Measurements from ENCODE around the gene ACP3. TPM values are rescaled to one million over a fixed set of nuclear protein-coding genes. Genes with fewer than 3 reads are reported as not detected.
"Not testable (repeated sequence)": the region's sequence is repeated elsewhere in the genome, so short reads cannot be mapped to it uniquely, and the experiment has no call there.

The ACP3 gene
- polyA plus RNA-seq, 2 donors, result 22.5 to 48.4 TPM

DNA sequence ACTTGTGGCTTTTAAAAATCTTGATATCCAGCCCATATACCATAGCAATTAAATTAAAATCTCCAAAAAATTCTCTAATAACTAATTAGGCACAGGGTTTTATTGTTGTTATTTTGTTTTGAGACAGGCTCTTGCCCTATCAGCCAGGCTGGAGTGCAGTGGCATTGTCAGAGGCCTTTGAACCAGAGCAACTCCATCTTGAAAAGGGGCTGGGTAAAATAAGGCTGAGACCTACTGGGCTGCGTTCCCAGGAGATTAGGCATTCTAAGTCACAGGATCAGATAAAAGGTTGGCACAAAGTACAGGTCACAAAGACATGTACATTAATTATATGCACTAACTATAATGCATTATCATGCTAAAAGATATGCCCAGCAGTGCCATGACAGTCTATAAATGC lies 31.2 kb upstream of the ACP3 start:
- H3K27me3 ChIP-seq (ENCODE audit: control insufficient read depth in 1 of 2, insufficient read depth in 2 of 2, low read length in 2 of 2), result no peaks in the 10 kb centered on the region
- no peak overlapping the region for H3K4me3 ChIP-seq (ENCODE audit: low read depth in 1 of 2, low read length in 2 of 2)
- peaks cover 0 to 2% of the 10 kb centered on the region in 2 donors for H3K4me1 ChIP-seq (ENCODE audit: control insufficient read depth in 2 of 2, insufficient read depth in 2 of 2, low read length in 1 of 2)
- no peak overlapping the region for H3K27ac ChIP-seq (ENCODE audit: low read depth in 2 of 2, low read length in 1 of 2)
- no peaks in the 10 kb centered on the region for H3K36me3 ChIP-seq (ENCODE audit: control insufficient read depth in 2 of 2, insufficient read depth in 2 of 2, low read length in 1 of 2)
- 53 to 55% methylated on average over 1 of the region's 1 CpG for WGBS, 2 donors
- H3K9me3 ChIP-seq (ENCODE audit: control insufficient read depth in 2 of 2, insufficient read depth in 1 of 2, low read depth in 1 of 2, low read length in 1 of 2), result no peaks in the 10 kb centered on the region

DNA sequence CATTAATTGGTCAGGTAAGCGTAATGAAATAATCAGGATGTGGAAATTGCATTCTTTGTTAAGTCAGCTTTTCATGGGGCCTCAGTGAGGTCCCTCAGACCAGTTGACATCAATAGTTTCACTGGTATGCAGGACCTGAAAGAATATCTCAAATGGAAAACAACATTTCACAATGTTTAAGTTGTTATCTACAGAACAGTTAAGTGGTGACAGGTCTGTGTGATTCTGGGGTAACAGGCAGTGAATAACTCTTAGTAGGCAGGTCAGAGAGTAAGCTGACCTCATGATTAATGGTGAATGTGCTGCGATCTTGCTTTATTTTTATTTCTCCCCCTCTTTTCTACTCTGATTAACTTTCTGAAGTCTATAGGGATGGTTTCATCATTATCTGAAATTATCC lies 28.9 kb upstream of the ACP3 start:
- H3K27ac ChIP-seq (ENCODE audit: low read depth in 2 of 2, low read length in 1 of 2), result no peak overlapping the region
- WGBS, 2 donors, result 74 to 79% methylated on average over 2 of the region's 2 CpGs
- no peak overlapping the region for H3K4me3 ChIP-seq (ENCODE audit: low read depth in 1 of 2, low read length in 2 of 2)
- peaks cover 0 to 2% of the 10 kb centered on the region in 2 donors for H3K4me1 ChIP-seq (ENCODE audit: control insufficient read depth in 2 of 2, insufficient read depth in 2 of 2, low read length in 1 of 2)
- H3K36me3 ChIP-seq (ENCODE audit: control insufficient read depth in 2 of 2, insufficient read depth in 2 of 2, low read length in 1 of 2), result no peaks in the 10 kb centered on the region
- H3K27me3 ChIP-seq (ENCODE audit: control insufficient read depth in 1 of 2, insufficient read depth in 2 of 2, low read length in 2 of 2), result no peaks in the 10 kb centered on the region
- no peaks in the 10 kb centered on the region for H3K9me3 ChIP-seq (ENCODE audit: control insufficient read depth in 2 of 2, insufficient read depth in 1 of 2, low read depth in 1 of 2, low read length in 1 of 2)

GRCh38 chr3:132289316-132289715 lies 27.9 kb upstream of the ACP3 start:
- Histone ChIP-seq H3K27ac (ENCODE audit: low read depth in 2 of 2, low read length in 1 of 2) (no peak overlapping the region), H3K4me1 (ENCODE audit: control insufficient read depth in 2 of 2, insufficient read depth in 2 of 2, low read length in 1 of 2) (peaks cover 0 to 2% of the 10 kb centered on the region in 2 donors), H3K36me3 (ENCODE audit: control insufficient read depth in 2 of 2, insufficient read depth in 2 of 2, low read length in 1 of 2) (no peaks in the 10 kb centered on the region), H3K4me3 (ENCODE audit: low read depth in 1 of 2, low read length in 2 of 2) (no peak overlapping the region), H3K9me3 (ENCODE audit: control insufficient read depth in 2 of 2, insufficient read depth in 1 of 2, low read depth in 1 of 2, low read length in 1 of 2) (no peaks in the 10 kb centered on the region), H3K27me3 (ENCODE audit: control insufficient read depth in 1 of 2, insufficient read depth in 2 of 2, low read length in 2 of 2) (no peaks in the 10 kb centered on the region)
- WGBS, 2 donors, result 95% methylated on average over 1 of the region's 1 CpG

GRCh38 chr3:132290833-132291232 lies 26.4 kb upstream of the ACP3 start:
- no peak overlapping the region for H3K27ac ChIP-seq (ENCODE audit: low read depth in 2 of 2, low read length in 1 of 2)
- WGBS, 2 donors, result 45 to 48% methylated on average over 3 of the region's 3 CpGs

GRCh38 chr3:132292042-132292441 lies 25.2 kb upstream of the ACP3 start:
- H3K36me3 ChIP-seq (ENCODE audit: control insufficient read depth in 2 of 2, insufficient read depth in 2 of 2, low read length in 1 of 2), result no peaks in the 10 kb centered on the region

More at GRCh38 chr3:132290833-132291232, 26.4 kb upstream of the ACP3 start:
- no peaks in the 10 kb centered on the region for H3K9me3 ChIP-seq (ENCODE audit: control insufficient read depth in 2 of 2, insufficient read depth in 1 of 2, low read depth in 1 of 2, low read length in 1 of 2)
- no peak overlapping the region for H3K4me3 ChIP-seq (ENCODE audit: low read depth in 1 of 2, low read length in 2 of 2)
- peaks cover 0 to 2% of the 10 kb centered on the region in 2 donors for H3K4me1 ChIP-seq (ENCODE audit: control insufficient read depth in 2 of 2, insufficient read depth in 2 of 2, low read length in 1 of 2)
- no peaks in the 10 kb centered on the region for H3K36me3 ChIP-seq (ENCODE audit: control insufficient read depth in 2 of 2, insufficient read depth in 2 of 2, low read length in 1 of 2)
- H3K27me3 ChIP-seq (ENCODE audit: control insufficient read depth in 1 of 2, insufficient read depth in 2 of 2, low read length in 2 of 2), result no peaks in the 10 kb centered on the region

GRCh38 chr3:132293251-132293650 lies 24.0 kb upstream of the ACP3 start:
- H3K27me3 ChIP-seq (ENCODE audit: control insufficient read depth in 1 of 2, insufficient read depth in 2 of 2, low read length in 2 of 2), result no peaks in the 10 kb centered on the region
- no peaks in the 10 kb centered on the region for H3K9me3 ChIP-seq (ENCODE audit: control insufficient read depth in 2 of 2, insufficient read depth in 1 of 2, low read depth in 1 of 2, low read length in 1 of 2)
- no peaks in the 10 kb centered on the region for H3K36me3 ChIP-seq (ENCODE audit: control insufficient read depth in 2 of 2, insufficient read depth in 2 of 2, low read length in 1 of 2)
- no peak overlapping the region for H3K4me3 ChIP-seq (ENCODE audit: low read depth in 1 of 2, low read length in 2 of 2)
- H3K4me1 ChIP-seq (ENCODE audit: control insufficient read depth in 2 of 2, insufficient read depth in 2 of 2, low read length in 1 of 2), result peaks cover 0 to 2% of the 10 kb centered on the region in 2 donors
- H3K27ac ChIP-seq (ENCODE audit: low read depth in 2 of 2, low read length in 1 of 2), result no peak overlapping the region

More at GRCh38 chr3:132292042-132292441, 25.2 kb upstream of the ACP3 start:
- Histone ChIP-seq H3K9me3 (ENCODE audit: control insufficient read depth in 2 of 2, insufficient read depth in 1 of 2, low read depth in 1 of 2, low read length in 1 of 2) (no peaks in the 10 kb centered on the region), H3K27me3 (ENCODE audit: control insufficient read depth in 1 of 2, insufficient read depth in 2 of 2, low read length in 2 of 2) (no peaks in the 10 kb centered on the region), H3K27ac (ENCODE audit: low read depth in 2 of 2, low read length in 1 of 2) (no peak overlapping the region), H3K4me3 (ENCODE audit: low read depth in 1 of 2, low read length in 2 of 2) (no peak overlapping the region), H3K4me1 (ENCODE audit: control insufficient read depth in 2 of 2, insufficient read depth in 2 of 2, low read length in 1 of 2) (peaks cover 0 to 2% of the 10 kb centered on the region in 2 donors)
- 68 to 71% methylated on average over 4 of the region's 4 CpGs for WGBS, 2 donors

GRCh38 chr3:132294906-132295305 lies 22.3 kb upstream of the ACP3 start:
- Histone ChIP-seq H3K4me1 (ENCODE audit: control insufficient read depth in 2 of 2, insufficient read depth in 2 of 2, low read length in 1 of 2) (peaks cover 0 to 2% of the 10 kb centered on the region in 2 donors), H3K27ac (ENCODE audit: low read depth in 2 of 2, low read length in 1 of 2) (no peak overlapping the region)
- WGBS, 2 donors, result 69 to 73% methylated on average over 5 of the region's 5 CpGs

DNA sequence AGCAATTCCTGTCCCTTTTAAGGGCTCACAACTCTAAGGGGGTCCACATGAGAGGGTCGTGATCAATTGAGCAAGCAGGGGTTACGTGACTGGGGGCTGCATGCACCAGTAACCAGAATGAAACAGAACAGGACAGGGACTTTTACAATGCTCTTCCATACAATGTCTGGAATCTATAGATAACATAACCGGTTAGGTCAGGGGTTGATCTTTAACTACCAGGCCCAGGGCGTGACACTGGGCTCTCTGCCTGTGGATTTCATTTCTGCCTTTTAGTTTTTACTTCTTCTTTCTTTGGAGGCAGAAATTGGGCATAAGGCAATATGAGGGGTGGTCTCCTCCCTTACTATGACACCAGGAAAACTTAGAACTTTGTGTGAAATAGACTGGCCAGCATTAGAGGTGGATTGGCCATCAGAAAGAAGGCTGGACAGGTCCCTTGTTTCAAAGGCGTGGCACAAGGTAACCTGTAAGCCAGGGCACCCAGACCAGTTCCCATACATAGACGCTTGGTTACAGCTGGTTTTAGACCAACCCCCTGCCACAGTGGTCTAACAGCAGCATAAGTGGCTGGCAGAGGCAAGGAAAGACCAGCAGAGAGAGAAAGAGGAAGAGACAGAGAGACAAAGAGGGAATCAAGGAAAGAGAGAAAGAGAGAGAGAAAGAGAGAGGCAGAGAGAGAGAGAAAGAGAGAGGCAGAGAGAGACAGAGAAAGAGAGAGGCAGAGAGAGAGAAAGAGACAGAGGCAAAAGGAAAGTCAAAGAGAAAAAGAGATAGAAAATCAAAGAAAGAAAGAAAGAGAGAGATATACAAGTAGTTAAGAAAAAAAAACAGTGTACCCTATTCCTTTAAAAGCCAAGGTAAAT lies 13.6 kb upstream of the ACP3 start:
- not testable (repeated sequence) for H3K27me3 ChIP-seq (ENCODE audit: control insufficient read depth in 1 of 2, insufficient read depth in 2 of 2, low read length in 2 of 2); H3K4me3 ChIP-seq (ENCODE audit: low read depth in 1 of 2, low read length in 2 of 2); H3K9me3 ChIP-seq (ENCODE audit: control insufficient read depth in 2 of 2, insufficient read depth in 1 of 2, low read depth in 1 of 2, low read length in 1 of 2); H3K36me3 ChIP-seq (ENCODE audit: control insufficient read depth in 2 of 2, insufficient read depth in 2 of 2, low read length in 1 of 2); H3K4me1 ChIP-seq (ENCODE audit: control insufficient read depth in 2 of 2, insufficient read depth in 2 of 2, low read length in 1 of 2)
- 77 to 83% methylated on average over 6 of the region's 6 CpGs for WGBS, 2 donors
- peak overlapping the region in 1 of 2 donors; percentile 52 for H3K27ac ChIP-seq (ENCODE audit: low read depth in 2 of 2, low read length in 1 of 2)

More at GRCh38 chr3:132294906-132295305, 22.3 kb upstream of the ACP3 start:
- H3K36me3 ChIP-seq (ENCODE audit: control insufficient read depth in 2 of 2, insufficient read depth in 2 of 2, low read length in 1 of 2), result no peaks in the 10 kb centered on the region
- no peak overlapping the region for H3K4me3 ChIP-seq (ENCODE audit: low read depth in 1 of 2, low read length in 2 of 2)
- no peaks in the 10 kb centered on the region for H3K9me3 ChIP-seq (ENCODE audit: control insufficient read depth in 2 of 2, insufficient read depth in 1 of 2, low read depth in 1 of 2, low read length in 1 of 2)
- H3K27me3 ChIP-seq (ENCODE audit: control insufficient read depth in 1 of 2, insufficient read depth in 2 of 2, low read length in 2 of 2), result no peaks in the 10 kb centered on the region

GRCh38 chr3:132304351-132304750 lies 12.9 kb upstream of the ACP3 start:
- not testable (repeated sequence) for H3K4me1 ChIP-seq (ENCODE audit: control insufficient read depth in 2 of 2, insufficient read depth in 2 of 2, low read length in 1 of 2); H3K36me3 ChIP-seq (ENCODE audit: control insufficient read depth in 2 of 2, insufficient read depth in 2 of 2, low read length in 1 of 2); H3K9me3 ChIP-seq (ENCODE audit: control insufficient read depth in 2 of 2, insufficient read depth in 1 of 2, low read depth in 1 of 2, low read length in 1 of 2); H3K27me3 ChIP-seq (ENCODE audit: control insufficient read depth in 1 of 2, insufficient read depth in 2 of 2, low read length in 2 of 2); H3K4me3 ChIP-seq (ENCODE audit: low read depth in 1 of 2, low read length in 2 of 2); H3K27ac ChIP-seq (ENCODE audit: low read depth in 2 of 2, low read length in 1 of 2)
- 44 to 51% methylated on average over 2 of the region's 2 CpGs for WGBS, 2 donors

DNA sequence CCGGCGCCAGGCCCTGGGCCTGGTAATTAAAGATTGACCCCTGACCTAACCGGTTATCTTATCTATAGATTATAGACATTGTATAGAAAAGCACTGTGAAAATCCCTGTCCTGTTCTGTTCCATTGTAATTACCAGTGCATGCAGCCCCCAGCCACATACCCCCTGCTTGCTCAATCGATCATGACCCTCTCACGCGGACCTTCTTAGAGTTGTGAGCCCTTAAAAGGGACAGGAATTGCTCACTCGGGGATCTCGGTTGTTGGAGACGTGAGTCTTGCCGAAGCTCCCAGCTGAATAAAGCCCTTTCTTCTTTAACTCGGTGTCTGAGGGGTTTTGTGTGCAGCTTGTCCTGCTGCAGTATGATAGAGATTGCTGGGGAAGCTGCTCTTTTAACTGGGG lies 7.2 kb upstream of the ACP3 start:
- H3K36me3 ChIP-seq (ENCODE audit: control insufficient read depth in 2 of 2, insufficient read depth in 2 of 2, low read length in 1 of 2); H3K4me3 ChIP-seq (ENCODE audit: low read depth in 1 of 2, low read length in 2 of 2); H3K27me3 ChIP-seq (ENCODE audit: control insufficient read depth in 1 of 2, insufficient read depth in 2 of 2, low read length in 2 of 2); H3K9me3 ChIP-seq (ENCODE audit: control insufficient read depth in 2 of 2, insufficient read depth in 1 of 2, low read depth in 1 of 2, low read length in 1 of 2); H3K27ac ChIP-seq (ENCODE audit: low read depth in 2 of 2, low read length in 1 of 2); H3K4me1 ChIP-seq (ENCODE audit: control insufficient read depth in 2 of 2, insufficient read depth in 2 of 2, low read length in 1 of 2): not testable (repeated sequence)
- WGBS, 2 donors, result 85% methylated on average over 11 of the region's 11 CpGs

All from esophagus (tissue), 2 donors.